Suppressor macrophage treated with lipopolysaccharide for 4 hours (primary cell): ENCODE results near the gene CIAO3.

ENCODE experiments used
- DNase-seq: peaks from one replicate; pipeline ENCODE4 v3.0.0-alpha.2; 2020

The CIAO3 gene

DNA sequence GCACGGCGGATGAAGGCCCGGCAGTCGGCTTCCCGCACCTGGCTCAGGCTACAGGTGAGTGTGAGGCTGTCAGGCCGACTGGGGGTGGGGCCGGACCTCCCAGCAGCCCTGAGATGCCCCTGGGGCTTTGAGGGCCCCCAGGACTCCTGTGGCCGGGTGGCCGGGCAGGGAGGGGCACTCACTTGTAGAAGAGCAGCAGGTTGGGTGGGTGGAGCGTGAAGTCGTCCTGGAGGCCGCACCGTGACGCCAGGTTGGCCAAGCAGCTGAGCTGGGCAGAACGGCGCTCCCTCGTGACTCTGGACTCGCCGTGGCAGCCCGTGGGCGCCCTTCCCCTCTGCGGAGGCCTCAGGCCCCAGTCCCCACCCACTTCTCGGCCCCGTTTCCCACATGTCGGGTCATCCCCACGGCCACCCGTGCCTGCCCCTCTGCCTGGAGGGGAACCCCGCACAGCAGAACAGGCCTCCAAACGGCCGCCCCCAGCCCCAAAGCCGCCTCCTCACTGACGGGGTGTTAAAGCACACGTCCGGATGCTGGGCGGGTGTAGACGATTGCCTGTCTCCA, 34.5 kb upstream of the CIAO3 start:
- no peak for DNase-seq

DNA sequence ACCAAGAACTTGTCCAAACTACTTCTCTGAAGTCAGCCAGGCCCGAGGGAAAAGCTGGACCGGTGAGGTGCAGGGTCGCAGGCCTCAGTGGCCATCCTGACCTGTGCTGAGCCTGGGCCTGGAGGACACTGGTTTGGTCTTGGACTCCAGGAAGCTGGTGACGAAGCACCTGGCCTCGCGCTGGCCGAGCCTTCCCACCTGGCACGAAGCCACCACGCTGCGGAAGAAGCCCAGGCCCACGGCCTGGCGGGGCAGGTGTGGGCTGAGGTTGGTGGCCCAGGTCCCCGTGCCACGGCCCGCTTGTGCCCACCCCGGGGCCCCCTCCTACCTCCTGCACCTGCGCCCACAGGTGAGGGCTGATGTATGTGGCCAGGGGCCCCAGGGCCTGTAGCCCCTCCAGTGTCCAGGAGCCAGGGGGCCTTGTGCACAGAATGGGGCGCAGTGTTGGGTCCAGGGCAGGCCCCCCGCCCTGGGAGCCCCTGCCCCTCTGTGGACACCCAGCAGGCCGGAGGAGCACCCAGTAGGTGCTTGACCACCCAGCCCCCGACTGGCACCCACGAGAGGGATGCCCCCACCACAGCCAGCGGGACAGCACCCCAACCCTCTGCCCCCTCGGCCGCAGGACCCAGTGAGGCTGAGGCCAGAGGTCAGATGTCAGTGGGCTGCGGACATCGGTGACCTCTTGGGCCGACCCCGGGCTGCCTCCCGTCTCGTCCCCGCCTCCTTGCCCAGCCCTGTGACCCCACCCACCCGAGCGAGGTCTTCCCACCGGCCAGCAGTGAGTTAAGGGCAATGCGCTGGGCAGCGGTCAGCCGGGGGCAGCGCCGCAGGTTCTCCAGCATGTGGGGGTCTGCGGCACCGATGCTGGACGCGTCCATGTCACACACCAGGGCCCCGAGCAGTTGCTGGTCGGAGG, 33.5 kb upstream of the CIAO3 start:
- no peak for DNase-seq

DNA sequence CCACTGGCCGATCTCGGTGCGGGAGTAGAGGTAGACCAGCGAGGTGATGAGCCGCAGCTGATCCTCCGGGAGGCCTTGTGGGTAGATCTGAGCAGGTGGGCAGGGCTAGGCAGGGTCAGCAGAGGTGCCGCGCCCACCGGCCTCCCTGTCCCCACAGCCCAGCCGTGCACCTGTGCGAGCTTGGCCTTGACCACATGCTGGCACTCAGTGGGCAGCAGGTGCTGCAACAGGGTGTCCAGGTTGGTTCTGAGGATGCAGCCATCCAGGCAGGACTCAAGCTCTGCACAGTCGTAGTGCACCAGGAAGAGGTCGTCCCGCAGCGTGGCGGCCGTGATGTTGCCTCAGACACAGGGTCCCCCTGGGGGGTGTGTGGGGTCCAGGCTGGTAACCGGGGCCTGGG, 32.2 kb upstream of the CIAO3 start:
- no peak for DNase-seq

DNA sequence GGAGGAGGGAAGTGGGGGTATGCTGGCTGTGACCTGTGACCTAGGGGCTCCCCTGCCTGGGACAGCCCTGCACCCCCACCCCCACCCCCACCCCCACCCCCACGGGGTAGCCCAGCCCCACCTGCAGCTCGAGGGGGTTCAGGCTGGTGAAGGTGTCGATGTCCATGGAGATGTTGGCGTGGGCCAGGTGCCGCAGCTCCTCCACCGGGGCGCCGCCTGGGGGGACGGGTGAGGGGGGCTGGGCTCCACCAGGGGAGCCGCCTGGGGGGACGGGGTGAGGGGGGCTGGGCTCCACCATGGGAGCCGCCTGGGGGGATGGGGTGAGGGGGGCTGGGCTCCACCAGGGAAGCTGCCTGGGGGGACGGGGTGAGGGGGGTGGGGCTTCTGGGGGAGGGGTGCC, 29.6 kb upstream of the CIAO3 start:
- no peak for DNase-seq

DNA sequence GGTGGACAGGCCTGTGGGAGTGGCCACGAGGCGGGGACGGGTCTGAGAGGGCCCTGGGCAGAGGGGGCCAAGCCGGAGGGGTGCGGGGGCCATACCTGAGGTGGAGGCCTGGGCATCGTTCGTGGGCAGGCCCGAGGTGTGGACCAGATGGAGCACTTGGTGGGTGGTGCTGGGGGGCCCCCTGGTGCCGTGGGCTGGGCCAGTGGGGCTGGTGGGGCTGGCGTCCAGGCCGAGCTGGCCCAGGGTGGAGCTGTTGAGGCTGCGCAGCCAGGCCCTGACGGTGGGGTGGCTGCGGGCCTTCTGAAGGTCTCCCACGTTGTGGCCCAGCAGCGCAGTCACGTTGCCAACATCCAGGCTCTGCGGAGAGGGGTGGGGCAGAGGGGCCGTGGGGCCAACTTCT, 29.1 kb upstream of the CIAO3 start:
- DNase-seq: no peak

DNA sequence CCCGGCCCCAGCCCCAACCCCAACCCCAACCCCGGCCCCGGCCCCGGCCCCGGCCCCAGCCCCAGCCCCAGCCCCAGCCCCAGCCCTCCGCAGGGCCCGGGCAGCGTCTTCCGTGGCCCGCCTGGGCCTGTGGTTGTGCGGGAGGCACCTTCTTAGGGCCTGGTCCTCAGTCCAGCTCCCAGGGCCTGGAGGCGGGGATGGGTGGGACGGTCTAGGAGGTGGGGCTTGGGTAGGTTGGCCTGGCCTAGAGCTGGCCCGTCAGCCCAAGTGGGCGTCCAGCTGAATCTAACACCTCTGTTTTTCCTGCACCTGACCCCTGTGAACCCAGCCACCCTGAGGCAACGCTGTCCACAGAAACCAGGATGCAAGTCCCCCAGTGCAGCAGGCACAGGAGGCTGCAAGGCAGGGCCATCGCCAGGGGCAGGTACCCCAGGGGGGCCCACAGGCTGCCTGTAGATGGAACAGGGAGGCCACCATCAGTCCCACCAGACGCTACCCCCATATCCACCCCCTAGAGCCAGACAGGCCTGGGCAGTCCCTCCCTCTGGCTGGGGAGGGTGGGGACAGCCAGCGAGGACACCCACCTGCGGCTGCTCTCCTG, 28.5 kb upstream of the CIAO3 start:
- no peak for DNase-seq

DNA sequence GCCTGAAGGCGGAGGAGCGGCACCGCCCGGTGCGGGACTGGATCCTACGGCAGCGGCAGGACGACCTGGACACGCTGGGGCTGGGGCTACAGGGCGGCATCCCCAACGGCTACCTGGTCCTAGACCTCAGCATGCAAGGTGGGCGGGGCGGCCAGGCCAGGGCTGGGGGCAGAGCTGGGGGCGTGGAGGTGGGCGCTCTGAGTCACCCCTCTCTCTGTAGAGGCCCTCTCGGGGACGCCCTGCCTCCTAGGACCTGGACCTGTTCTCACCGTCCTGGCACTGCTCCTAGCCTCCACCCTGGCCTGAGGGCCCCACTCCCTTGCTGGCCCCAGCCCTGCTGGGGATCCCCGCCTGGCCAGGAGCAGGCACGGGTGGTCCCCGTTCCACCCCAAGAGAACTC, 27.6 kb upstream of the CIAO3 start:
- no peak for DNase-seq

DNA sequence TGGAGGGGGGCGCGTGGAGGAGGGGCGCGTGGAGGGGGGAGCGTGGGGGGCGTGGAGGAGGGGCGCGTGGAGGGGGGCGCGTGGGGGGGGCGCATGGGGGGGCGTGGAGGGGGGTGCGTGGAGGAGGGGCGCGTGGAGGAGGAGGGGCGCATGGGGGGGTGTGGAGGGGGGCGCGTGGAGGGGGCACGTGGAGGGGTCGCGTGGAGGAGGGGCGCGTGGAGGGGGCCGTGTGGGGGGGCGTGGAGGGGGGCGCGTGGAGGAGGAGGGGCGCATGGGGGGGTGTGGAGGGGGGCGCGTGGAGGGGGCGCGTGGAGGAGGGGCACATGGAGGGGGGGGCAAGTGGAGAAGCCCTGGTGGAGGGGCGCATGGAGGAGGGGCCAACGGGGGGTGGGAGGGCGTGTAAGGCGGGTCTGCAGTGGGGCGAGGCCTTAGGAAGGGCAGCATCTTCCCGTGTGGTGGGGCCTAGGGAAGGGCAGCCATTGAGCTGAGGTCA, 27.0 kb upstream of the CIAO3 start:
- no peak for DNase-seq

DNA sequence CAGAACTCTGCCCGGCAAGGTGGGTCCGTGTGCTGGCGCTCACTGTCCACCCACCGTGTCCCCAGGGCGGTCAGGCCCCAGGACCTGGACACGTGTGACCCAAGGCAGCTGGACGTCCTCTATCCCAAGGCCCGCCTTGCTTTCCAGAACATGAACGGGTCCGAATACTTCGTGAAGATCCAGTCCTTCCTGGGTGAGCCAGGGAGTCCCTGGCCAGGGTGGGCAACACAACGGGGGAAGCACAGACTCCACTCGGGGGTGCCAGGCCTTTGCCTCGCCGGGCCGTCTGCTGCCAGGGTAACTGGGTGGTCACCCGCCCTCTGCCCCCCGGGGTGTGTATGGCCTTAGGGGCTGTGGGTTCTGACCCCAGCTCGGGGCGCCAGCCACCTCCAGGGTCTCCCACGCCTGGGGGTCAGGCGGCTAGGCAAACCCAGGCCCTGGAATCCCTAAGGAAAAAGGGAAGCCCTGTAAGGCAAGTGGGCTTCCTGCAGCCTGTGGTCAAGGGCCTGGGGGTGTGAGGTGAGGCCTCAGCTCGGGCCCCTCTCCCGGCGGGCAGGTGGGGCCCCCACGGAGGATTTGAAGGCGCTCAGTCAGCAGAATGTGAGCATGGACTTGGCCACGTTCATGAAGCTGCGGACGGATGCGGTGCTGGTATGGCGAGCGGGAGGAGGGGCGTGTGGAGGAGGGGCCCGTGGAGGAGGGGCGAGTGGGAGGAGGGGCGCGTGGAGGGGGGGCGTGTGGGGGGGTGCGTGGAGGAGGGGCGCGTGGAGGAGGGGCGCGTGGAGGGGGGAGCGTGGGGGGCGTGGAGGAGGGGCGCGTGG, 26.2 kb upstream of the CIAO3 start:
- no peak for DNase-seq

DNA sequence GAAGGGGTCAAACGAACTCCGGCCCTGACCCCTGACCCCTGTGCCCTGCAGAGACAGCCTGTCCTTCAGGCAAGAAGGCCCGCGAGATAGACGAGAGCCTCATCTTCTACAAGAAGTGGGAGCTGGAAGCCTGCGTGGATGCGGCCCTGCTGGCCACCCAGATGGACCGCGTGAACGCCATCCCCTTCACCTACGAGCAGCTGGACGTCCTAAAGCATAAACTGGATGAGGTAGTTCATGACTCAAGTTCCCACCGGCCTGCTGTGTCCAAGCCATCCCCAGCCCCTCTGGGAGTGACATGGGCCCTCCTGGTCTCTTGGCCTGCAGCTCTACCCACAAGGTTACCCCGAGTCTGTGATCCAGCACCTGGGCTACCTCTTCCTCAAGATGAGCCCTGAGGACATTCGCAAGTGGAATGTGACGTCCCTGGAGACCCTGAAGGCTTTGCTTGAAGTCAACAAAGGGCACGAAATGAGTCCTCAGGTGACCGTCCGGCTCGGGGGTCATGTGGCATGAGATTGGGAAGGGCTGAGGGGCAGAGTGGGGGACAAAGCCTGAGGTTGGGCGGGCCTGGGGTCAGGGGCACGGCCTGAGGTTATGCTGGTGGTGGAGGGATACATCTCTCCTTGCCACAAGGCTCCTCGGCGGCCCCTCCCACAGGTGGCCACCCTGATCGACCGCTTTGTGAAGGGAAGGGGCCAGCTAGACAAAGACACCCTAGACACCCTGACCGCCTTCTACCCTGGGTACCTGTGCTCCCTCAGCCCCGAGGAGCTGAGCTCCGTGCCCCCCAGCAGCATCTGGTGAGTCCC, 25.4 kb upstream of the CIAO3 start:
- DNase-seq: no peak

DNA sequence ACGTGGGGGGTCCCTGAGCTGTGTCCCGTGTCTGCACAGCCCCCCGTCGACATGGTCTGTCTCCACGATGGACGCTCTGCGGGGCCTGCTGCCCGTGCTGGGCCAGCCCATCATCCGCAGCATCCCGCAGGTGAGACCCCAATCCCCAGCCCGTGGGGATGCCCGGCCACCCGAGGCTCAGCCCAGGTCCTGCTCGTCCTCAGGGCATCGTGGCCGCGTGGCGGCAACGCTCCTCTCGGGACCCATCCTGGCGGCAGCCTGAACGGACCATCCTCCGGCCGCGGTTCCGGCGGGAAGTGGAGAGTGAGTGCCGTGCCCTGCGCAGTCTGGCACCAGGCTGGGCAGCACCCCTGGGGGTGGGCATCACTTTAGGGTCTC, 24.7 kb upstream of the CIAO3 start:
- DNase-seq: no peak

DNA sequence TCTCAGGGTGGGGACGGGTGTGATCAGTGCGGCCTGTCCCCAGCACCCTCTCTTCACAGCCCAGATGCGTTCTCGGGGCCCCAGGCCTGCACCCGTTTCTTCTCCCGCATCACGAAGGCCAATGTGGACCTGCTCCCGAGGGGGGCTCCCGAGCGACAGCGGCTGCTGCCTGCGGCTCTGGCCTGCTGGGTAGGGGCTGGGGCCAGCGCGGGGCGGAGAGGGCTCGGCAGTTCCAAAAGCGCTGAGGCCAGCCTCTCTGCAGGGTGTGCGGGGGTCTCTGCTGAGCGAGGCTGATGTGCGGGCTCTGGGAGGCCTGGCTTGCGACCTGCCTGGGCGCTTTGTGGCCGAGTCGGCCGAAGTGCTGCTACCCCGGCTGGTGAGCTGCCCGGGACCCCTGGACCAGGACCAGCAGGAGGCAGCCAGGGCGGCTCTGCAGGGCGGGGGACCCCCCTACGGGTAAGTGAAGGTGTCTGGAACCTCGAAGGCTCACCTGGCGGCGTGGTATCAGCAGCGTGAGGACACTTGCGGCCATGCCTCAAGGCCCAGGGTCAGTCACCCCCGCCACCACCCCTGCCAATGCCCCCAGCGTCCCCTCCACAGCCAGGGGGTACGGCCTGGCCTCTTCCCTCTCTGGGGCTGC, 24.2 kb upstream of the CIAO3 start:
- DNase-seq: no peak

DNA sequence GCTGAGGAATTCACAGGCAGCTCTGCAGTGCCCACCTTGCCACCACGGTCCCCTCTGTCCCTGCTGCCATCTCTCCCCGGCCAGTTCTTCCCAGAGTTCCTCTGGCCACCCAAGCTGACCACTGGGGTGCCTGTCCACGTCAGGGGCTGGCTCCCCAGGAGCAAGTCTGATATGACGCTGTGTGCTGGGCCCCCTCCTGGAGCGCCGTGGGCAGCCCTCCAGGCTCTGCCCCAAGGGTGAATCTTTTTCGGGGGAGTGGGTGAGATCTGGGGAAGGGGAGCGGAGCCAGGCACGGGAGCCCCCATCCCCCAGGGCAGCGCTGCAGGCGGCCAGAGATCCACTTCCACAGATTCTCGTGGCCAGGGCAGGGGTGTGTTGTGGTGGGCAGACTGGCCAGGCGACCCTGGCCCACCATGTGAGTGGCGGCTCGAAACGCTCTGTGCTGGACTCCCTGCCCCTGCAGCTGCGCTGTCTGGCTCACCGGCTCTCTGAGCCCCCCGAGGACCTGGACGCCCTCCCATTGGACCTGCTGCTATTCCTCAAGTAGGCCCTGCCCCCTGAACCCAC, 23.5 kb upstream of the CIAO3 start:
- DNase-seq: no peak

DNA sequence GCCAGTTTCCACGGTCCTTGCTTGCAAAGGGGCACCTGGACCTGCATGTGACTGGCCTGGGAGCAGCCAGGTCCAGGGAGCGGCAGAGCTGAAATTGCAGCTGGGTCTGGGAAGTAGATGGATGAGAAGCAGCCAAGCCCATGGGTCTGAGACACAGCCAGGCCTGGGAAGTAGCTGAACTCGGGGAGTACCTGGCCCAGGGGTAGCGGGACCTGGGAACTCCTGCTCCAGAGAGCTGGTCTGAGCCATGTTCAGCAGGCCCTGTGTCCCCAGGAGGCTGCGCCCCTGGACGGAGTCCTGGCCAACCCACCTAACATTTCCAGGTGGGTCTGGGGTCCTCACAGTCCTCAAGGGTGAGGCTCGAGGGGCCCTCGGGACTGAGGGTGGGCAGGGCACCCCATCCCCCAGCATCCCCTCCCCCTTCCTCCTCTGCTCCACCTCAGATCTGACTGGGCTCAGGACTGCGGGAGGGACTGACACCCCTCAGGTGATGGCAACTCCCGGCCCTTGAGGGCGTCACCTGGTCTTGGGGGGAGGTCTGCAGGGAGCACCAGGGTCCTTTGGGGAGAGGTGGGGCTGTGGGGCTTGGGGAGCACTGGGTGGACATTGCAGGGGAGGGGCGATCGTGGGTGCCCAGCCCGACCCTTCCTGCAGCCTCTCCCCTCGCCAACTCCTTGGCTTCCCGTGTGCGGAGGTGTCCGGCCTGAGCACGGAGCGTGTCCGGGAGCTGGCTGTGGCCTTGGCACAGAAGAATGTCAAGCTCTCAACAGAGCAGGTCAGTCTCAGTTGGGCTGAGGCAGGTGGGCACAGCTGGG, 22.8 kb upstream of the CIAO3 start:
- DNase-seq: no peak

DNA sequence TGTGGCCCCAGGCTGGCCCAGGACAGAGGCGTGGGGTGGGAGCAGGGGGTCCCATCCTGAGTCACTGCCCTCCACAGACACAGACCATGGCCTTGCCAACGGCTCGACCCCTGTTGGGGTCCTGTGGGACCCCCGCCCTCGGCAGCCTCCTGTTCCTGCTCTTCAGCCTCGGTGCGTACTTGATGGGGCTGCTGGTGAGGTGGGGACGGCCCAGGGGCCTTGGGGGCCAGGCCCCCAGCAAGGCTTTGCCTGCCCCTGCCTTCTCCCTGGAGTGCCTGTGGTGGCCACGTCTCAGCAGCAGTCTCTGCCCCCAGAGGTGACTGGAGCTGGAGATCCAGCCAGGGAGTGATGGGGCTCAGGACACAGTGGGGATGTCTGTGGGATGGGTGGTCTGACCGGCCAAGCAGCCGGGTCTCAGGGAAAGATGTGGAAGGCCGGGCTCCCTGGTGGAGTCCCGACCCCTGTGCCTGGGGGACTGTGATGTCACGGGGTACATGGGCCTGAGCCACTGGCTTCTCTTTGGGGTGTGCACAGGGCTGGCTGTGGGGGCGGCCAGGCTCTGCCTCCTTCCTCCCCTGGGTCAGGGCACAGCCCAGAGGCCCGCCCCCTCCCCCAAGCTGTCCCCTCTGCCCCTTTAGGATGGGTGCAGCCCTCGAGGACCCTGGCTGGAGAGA, 21.9 kb upstream of the CIAO3 start:
- no peak for DNase-seq

DNA sequence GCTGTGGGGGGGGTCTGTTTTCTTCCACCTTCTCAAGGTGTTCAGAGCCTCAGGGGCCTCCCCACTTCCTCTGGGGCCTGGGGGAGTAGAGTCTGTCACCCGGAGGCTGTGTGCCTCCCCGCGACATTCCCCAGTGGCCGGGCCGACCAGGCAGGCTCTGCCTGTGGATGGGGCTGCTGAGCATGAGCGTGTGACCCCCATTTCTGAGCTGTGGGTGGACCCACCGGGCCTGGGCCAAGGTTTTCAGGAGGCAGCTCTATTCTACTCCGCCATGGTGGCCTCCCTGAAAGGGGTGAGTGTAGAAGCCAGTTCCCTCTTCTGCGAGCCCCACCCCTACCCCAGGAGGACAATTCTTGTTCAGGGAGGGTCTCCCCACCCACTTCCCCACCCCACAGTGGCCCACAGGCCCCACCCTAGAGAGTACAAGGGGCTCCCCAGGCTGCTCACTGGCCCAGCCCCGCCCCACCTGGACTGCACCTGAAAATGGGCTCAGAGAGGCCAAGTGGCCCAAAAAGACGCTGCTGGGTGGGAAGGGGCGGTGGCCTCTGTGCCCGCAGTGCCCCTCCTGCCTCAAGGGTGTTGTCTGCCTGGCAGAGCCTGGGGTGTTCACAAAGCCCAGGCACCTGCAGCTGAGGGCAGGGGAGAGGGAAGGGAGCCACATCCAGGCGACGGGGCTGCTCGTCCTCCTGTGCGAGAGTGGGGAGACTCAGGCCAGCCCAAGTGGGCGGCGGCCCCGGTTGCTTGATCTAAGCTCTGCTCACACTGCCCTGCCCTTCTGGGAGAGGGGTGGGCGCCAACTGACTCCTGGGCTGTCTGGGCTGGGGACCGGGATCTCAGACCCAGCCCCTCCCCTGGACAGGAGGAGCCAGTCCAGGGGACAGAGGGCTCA, 21.1 kb upstream of the CIAO3 start:
- no peak for DNase-seq

DNA sequence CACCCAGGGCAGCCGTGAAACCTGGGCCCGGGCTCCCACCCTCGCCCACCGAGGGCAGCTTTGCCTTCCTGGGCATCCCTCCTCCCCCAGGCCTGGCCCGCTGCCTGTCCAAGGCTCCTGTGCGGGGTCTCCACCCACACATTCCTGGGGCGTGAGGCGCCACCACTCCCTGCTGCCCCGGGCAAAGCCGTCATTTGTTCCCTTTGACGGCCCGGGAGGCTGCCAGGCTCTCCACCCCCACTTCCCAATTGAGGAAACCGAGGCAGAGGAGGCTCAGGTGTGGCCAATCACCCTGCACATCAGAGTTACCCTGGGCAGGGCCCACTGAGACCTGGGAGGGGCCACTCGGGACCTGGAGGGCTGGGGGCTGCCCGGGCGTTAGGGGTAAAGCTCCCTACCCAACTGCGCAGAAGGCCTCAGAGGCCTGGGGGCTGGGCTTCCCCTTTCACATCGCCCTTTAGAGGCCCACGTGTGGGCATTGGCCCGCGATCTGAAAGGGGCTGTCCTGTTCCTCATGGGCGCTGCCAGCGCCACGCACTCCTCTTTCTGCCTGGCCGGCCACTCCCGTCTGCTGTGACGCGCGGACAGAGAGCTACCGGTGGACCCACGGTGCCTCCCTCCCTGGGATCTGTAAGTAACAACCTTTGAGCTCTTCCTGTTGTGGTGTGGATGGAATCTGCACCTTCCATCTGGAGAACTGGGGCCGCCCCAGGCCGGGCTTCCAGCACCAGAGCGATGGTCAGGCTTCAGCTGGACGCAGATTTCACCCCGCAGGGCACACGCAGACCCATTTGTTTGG, 19.9 kb upstream of the CIAO3 start, which contains the start of gene MSLN:
Gene MSLN, plus strand, starts transcription at position 190 of the 799 bp plus-strand sequence. CDS start 1,947 bp downstream, outside the sequence.
- no peak for DNase-seq

DNA sequence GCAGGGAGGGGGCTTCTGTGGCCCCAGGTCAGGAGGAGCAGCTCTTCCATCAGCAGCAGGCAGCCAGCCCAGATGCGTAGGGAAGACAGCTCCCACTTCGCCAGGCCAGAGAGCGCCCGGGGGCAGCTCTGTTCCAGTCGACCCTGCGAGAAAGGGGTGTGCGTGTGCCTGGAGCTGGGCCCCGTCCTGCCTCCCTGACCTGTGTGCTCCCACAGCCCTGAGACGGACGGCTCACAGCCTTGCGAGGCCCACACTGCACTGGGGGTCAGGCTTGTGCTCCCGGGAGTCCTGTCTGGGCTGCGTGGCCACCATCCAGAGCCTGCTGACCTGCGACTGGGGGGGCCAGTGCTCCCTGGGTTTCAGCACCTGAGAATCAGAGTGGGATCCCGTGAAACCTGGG, 19.3 kb upstream of the CIAO3 start:
- DNase-seq: no peak
